ENCODE results near the gene DIP2A. TPM values are rescaled to one million over a fixed set of nuclear protein-coding genes. Genes with fewer than 3 reads are reported as not detected.

DIP2A gene
- total and polyA plus RNA-seq, 2 of the 13 experiments (the other 11 are each of a cell fraction or from before 2014, with no cell fraction given) = 18.5 to 37.6 TPM

DNA sequence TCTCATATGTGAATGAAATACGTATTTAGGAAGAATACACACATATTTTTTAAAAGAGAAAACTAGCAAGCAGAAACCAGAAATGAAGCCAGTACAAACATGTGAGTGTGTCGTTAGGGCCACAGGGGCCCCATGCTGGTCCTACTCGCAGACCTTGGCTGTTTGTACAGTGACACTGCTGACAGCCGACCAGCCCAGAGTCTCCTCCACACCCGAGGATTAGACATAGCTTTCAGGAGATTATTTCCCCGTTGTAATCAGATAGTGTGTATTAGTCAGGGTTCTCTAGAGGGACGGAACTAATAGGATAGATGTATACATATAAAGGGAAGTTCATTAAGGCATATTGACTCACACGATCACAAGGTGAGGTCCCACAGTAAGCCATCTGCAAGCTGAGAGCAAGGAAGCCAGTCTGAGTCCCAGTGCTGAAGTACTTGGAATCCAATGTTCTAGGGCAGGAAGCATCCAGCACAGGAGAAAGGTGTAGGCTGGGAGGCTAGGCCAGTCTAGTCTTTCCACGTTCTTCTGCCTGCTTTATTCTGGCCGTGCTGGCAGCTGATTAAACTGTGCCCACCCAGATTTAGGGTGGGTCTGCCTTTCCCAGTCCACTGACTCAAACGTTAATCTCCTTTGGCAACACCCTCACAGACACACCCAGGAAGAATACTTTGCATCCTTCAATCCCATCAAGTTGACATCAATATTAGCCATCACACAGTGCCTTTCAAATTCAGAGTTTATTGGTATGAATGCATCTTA lies 51.2 kb downstream of the DIP2A start (continued):
- TF ChIP-seq, protein P1, sequence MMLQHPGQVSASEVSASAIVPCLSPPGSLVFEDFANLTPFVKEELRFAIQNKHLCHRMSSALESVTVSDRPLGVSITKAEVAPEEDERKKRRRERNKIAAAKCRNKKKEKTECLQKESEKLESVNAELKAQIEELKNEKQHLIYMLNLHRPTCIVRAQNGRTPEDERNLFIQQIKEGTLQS (CRISPR knock-in tag; IDR thresholded peaks at IDR 0.05) = no peak
- TF ChIP-seq ZNF792 (CRISPR knock-in tag; IDR thresholded peaks at IDR 0.05) (0 out of 2 replicates have a peak, but pooled peaks have one; percentile 29), FLYWCH1 (CRISPR knock-in tag; IDR thresholded peaks at IDR 0.05) (no peak), HNRNPUL1 (IDR thresholded peaks at IDR 0.05; ENCODE audit: low read depth, low read length) (no peak), MYC (CRISPR knock-in tag; IDR thresholded peaks at IDR 0.05; ENCODE audit: borderline replicate concordance) (peak; percentile 22; the same call in 1 of the 2 replicates), ZNF607 (CRISPR knock-in tag; IDR thresholded peaks at IDR 0.05; ENCODE audit: borderline replicate concordance) (no peak), NONO (IDR thresholded peaks at IDR 0.05) (no peak), NONO (CRISPR knock-in tag; conservative IDR thresholded peaks at IDR 0.05) (no peak), MIER3 (CRISPR knock-in tag; IDR thresholded peaks at IDR 0.05; ENCODE audit: borderline replicate concordance) (no peak), LCORL (IDR thresholded peaks at IDR 0.05) (no peak), LCORL (CRISPR knock-in tag; IDR thresholded peaks at IDR 0.05) (0 out of 2 replicates have a peak, but pooled peaks have one; percentile 37), KLF16 (CRISPR knock-in tag; IDR thresholded peaks at IDR 0.05) (0 out of 4 replicates have a peak, but pooled peaks of 1 of the 2 experiments have one; percentile 34), GABPA (IDR thresholded peaks at IDR 0.05; ENCODE audit: low read depth, low read length) (no peak), GABPA (CRISPR knock-in tag; IDR thresholded peaks at IDR 0.05; ENCODE audit: low read depth) (no peak), ZMAT3 (CRISPR knock-in tag; conservative IDR thresholded peaks at IDR 0.05) (no peak), NPAS2 (CRISPR knock-in tag; IDR thresholded peaks at IDR 0.05; ENCODE audit: borderline replicate concordance) (no peak), NR2F2 (IDR thresholded peaks at IDR 0.05; ENCODE audit: borderline replicate concordance, low read depth) (no peak), HNF4A (CRISPR knock-in tag; IDR thresholded peaks at IDR 0.05) (peak; percentile 42; the same call in 1 of the 2 replicates), SAP130 (CRISPR knock-in tag; IDR thresholded peaks at IDR 0.05; ENCODE audit: low read depth) (peak; percentile 68; the same call in 1 of the 2 replicates), SALL1 (CRISPR knock-in tag; IDR thresholded peaks at IDR 0.05) (peak; percentile 55; the same call in 1 of the 2 replicates), RBM39 (IDR thresholded peaks at IDR 0.05; ENCODE audit: low read depth, low read length, poor library complexity, severe bottlenecking) (no peak), KLF15 (CRISPR knock-in tag; IDR thresholded peaks at IDR 0.05; ENCODE audit: borderline replicate concordance) (no peak), RAD51 (IDR thresholded peaks at IDR 0.05; ENCODE audit: borderline replicate concordance) (no peak), HOXA3 (CRISPR knock-in tag; IDR thresholded peaks at IDR 0.05) (peak; percentile 43; the same call in 1 of the 2 replicates), NFIC (IDR thresholded peaks at IDR 0.05; ENCODE audit: low read length) (no peak), ZNF292 (CRISPR knock-in tag; IDR thresholded peaks at IDR 0.05; ENCODE audit: borderline replicate concordance, low read depth) (peak; percentile 44; the same call in 1 of the 2 replicates), XRCC5 (optimal IDR thresholded peaks at IDR 0.05; ENCODE audit: low read length) (peak; percentile 31)
- TF ChIP-seq, protein P2, sequence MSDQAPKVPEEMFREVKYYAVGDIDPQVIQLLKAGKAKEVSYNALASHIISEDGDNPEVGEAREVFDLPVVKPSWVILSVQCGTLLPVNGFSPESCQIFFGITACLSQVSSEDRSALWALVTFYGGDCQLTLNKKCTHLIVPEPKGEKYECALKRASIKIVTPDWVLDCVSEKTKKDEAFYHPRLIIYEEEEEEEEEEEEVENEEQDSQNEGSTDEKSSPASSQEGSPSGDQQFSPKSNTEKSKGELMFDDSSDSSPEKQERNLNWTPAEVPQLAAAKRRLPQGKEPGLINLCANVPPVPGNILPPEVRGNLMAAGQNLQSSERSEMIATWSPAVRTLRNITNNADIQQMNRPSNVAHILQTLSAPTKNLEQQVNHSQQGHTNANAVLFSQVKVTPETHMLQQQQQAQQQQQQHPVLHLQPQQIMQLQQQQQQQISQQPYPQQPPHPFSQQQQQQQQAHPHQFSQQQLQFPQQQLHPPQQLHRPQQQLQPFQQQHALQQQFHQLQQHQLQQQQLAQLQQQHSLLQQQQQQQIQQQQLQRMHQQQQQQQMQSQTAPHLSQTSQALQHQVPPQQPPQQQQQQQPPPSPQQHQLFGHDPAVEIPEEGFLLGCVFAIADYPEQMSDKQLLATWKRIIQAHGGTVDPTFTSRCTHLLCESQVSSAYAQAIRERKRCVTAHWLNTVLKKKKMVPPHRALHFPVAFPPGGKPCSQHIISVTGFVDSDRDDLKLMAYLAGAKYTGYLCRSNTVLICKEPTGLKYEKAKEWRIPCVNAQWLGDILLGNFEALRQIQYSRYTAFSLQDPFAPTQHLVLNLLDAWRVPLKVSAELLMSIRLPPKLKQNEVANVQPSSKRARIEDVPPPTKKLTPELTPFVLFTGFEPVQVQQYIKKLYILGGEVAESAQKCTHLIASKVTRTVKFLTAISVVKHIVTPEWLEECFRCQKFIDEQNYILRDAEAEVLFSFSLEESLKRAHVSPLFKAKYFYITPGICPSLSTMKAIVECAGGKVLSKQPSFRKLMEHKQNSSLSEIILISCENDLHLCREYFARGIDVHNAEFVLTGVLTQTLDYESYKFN (CRISPR knock-in tag; conservative IDR thresholded peaks at IDR 0.05) = peak; percentile 48; the same call in 1 of the 2 replicates
- TF ChIP-seq, protein P3, sequence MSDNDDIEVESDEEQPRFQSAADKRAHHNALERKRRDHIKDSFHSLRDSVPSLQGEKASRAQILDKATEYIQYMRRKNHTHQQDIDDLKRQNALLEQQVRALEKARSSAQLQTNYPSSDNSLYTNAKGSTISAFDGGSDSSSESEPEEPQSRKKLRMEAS (IDR thresholded peaks at IDR 0.05) = 0 out of 2 replicates have a peak, but pooled peaks have one; percentile 28

Data from HepG2 (cell line).